Lower leg skin (tissue), 4 donors: ENCODE data around the gene MAPK10. TPM values are rescaled to one million over a fixed set of nuclear protein-coding genes. Genes with fewer than 3 reads are reported as not detected.

Experiments
- DNase-seq, 2 donors: peaks; one replicate each; pipeline ENCODE4 v3.0.0-alpha.2; 2019; ENCODE audit warnings: low spot score in 2 of 2
- H3K4me3 ChIP-seq: fragments of 200-600 bp; sonication (generic); 2 replicates; pipeline ENCODE4 v1.5.1; 2017; ENCODE audit warnings: mild to moderate bottlenecking, low read depth; ENCODE audit not compliant: poor library complexity, severe bottlenecking
- CTCF ChIP-seq, 3 donors: fragments of 450-650 bp; IDR thresholded peaks; one replicate each; pipeline ENCODE4 v1.5.1; 2016; ENCODE audit warnings: antibody characterized with exemption in 3 of 3, mild to moderate bottlenecking in 3 of 3, moderate library complexity in 2 of 3
- POLR2A ChIP-seq, 2 donors: fragments of 450-650 bp; IDR thresholded peaks; one replicate each; pipeline ENCODE4 v1.6.1; 2016 to 2017; ENCODE audit warnings: antibody characterized with exemption in 2 of 2, mild to moderate bottlenecking in 1 of 2, moderate library complexity in 1 of 2
- WGBS, 2 donors: methylation state at CpG; one replicate each; pipeline ENCODE4 v1.1.5; 2018; 5-methylcytosine and 5-hydroxymethylcytosine counted together
- intact Hi-C: fragments of 100-400 bp; cut with DNase I; formaldehyde crosslinking; loops from one replicate; pipeline ENCODE4 v1.15.0; 2023; ENCODE audit warnings: low total_unique reads
- total RNA-seq, 4 donors: library from RNA; depleted of rRNA; stranded (reverse); fragments of >200 nt; gene quantifications; one replicate each; pipeline ENCODE4 v1.1.0, GENCODE V29; 2016

MAPK10 gene
- total RNA-seq, 4 donors from 2014 or later, result 1.7 to 3.2 (median 2.8) TPM

GRCh38 chr4:86132468-86132867 lies 227.4 kb downstream of the MAPK10 start:
- DNase-seq, result no peak
- intact Hi-C loops, result no loop called here
- WGBS, 2 donors, result 94 to 97% methylated on average over 4 of the region's 4 CpGs
- no peak for TF ChIP-seq CTCF (IDR thresholded peaks at IDR 0.05)
- no peak for TF ChIP-seq POLR2A (IDR thresholded peaks at IDR 0.05)
- no peak overlapping the region for H3K4me3 ChIP-seq

GRCh38 chr4:86131456-86131855 lies 228.4 kb downstream of the MAPK10 start:
- 69 to 81% methylated on average over 2 of the region's 2 CpGs for WGBS, 2 donors
- TF ChIP-seq CTCF (IDR thresholded peaks at IDR 0.05) (no peak), POLR2A (IDR thresholded peaks at IDR 0.05) (no peak)
- H3K4me3 ChIP-seq, result no peak overlapping the region
- no peak for DNase-seq
- intact Hi-C loops, result no loop called here

GRCh38 chr4:86130160-86130933 lies 229.5 kb downstream of the MAPK10 start:
- no peak for TF ChIP-seq CTCF (IDR thresholded peaks at IDR 0.05)
- no peak for TF ChIP-seq POLR2A (IDR thresholded peaks at IDR 0.05)
- DNase-seq, result no peak
- WGBS, 2 donors, result 86 to 95% methylated on average over 2 of the region's 2 CpGs
- H3K4me3 ChIP-seq, result no peak overlapping the region
- intact Hi-C loops, result no loop called here

- intact Hi-C loops, result no loop called here
- no peak for DNase-seq
- TF ChIP-seq POLR2A (IDR thresholded peaks at IDR 0.05) (no peak), CTCF (IDR thresholded peaks at IDR 0.05) (no peak)
- 66 to 83% methylated on average over 2 of the region's 2 CpGs for WGBS, 2 donors
- H3K4me3 ChIP-seq, result no peak overlapping the region
These were observed 230.3 kb downstream of the MAPK10 start for GRCh38 chr4:86129546-86129945.

- TF ChIP-seq CTCF (IDR thresholded peaks at IDR 0.05), result no peak
- TF ChIP-seq POLR2A (IDR thresholded peaks at IDR 0.05), result no peak
- intact Hi-C loops, result no loop called here
- DNase-seq, result no peak
- H3K4me3 ChIP-seq, result no peak overlapping the region
These were observed 237.4 kb downstream of the MAPK10 start for GRCh38 chr4:86122404-86122803.

- no peak overlapping the region for H3K4me3 ChIP-seq
- no peak for TF ChIP-seq CTCF (IDR thresholded peaks at IDR 0.05)
- DNase-seq, result no peak
- intact Hi-C loops, result no loop called here
These were observed 241.1 kb downstream of the MAPK10 start for GRCh38 chr4:86118711-86119110.
